Thyroid gland (tissue), 4 donors: Measurements from ENCODE around the gene TLR5. TPM values are rescaled to one million over a fixed set of nuclear protein-coding genes. Genes with fewer than 3 reads are reported as not detected.

Source experiments
- DNase-seq, 2 donors: peaks; one replicate each; pipeline ENCODE4 v3.0.0-alpha.2; 2019
- H3K27ac ChIP-seq, 3 donors: fragments of 200-600 bp; sonication (generic); 1 replicate in 2 of 3; 2 replicates in 1 of 3; pipeline ENCODE4 v1.5.1; 2016 to 2019; ENCODE audit warnings: mild to moderate bottlenecking in 1 of 3, moderate library complexity in 1 of 3
- H3K27me3 ChIP-seq: fragments of 200-600 bp; sonication (generic); one replicate; pipeline ENCODE4 v1.5.1; 2019
- H3K36me3 ChIP-seq, 2 donors: fragments of 200-600 bp; sonication (generic); one replicate each; pipeline ENCODE4 v1.5.1; 2016 to 2019
- H3K4me1 ChIP-seq, 2 donors: fragments of 200-600 bp; sonication (generic); one replicate each; pipeline ENCODE4 v1.5.1; 2017 to 2019
- H3K4me3 ChIP-seq, 3 donors: fragments of 200-600 bp; sonication (generic); replicated peaks in 1 of 3; 1 replicate in 2 of 3; 2 replicates in 1 of 3; pipeline ENCODE4 v1.5.1; 2016; ENCODE audit warnings: mild to moderate bottlenecking in 1 of 3
- H3K9me3 ChIP-seq: fragments of 200-600 bp; sonication (generic); one replicate; pipeline ENCODE4 v1.5.1; 2017
- CTCF ChIP-seq, 6 experiments: fragments of 200-600 bp in 3 of 6; fragments of 450-650 bp in 3 of 6; sonication (generic) in 3 of 6; IDR thresholded peaks; one replicate each; pipeline ENCODE4 v1.5.1; 2016 to 2019; ENCODE audit warnings: antibody characterized with exemption in 6 of 6, mild to moderate bottlenecking in 2 of 6, inconsistent platforms in 1 of 6, moderate library complexity in 1 of 6
- POLR2A ChIP-seq, 2 donors: fragments of 450-650 bp; IDR thresholded peaks; one replicate each; pipeline ENCODE4 v1.6.1; 2017; ENCODE audit warnings: antibody characterized with exemption in 2 of 2, mild to moderate bottlenecking in 2 of 2, moderate library complexity in 1 of 2
- whole genome bisulfite sequencing, 2 donors: methylation state at CpG; one replicate each; pipeline ENCODE4 v1.1.5; 2017; 5-methylcytosine and 5-hydroxymethylcytosine counted together
- intact Hi-C: fragments of 100-400 bp; cut with DNase I; formaldehyde crosslinking; loops from one replicate; pipeline ENCODE4 v1.15.1; 2023
- total RNA-seq, 4 donors: library from RNA; depleted of rRNA; stranded (reverse); fragments of >200 nt; gene quantifications; one replicate each; pipeline ENCODE4 v1.2.3, GENCODE V29; 2016

The TLR5 gene
- total RNA-seq, 4 donors from 2014 or later = 3.3 to 11.6 (median 6.7) TPM

DNA sequence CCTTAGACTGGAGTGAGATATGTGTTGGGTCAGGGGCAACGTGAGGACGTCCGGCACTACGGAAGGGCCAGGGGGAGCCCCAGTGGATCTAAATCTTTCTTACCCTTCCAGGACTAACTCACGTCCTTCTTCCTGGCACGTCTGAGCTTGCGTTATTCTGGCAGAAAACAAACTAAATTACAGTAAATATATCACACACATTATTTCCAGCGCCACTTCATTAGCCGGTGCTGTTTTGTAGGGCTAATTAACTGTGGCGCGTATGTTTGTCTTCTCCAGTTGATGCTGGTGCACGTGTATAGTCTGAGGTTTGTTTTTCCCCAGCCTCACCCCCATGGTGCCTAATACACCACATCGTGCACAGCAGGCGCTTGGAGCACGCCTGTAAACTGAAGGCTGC is 59.2 kb downstream of the TLR5 start:
- Histone ChIP-seq H3K36me3 (no peaks in the 10 kb centered on the region), H3K27ac (no peak overlapping the region), H3K27me3 (no peaks in the 10 kb centered on the region), H3K4me1 (peaks cover 0 to 15% of the 10 kb centered on the region in 2 donors), H3K4me3 (no peak overlapping the region), H3K9me3 (no peaks in the 10 kb centered on the region)
- WGBS, 2 donors = 93% methylated on average over 15 of the region's 15 CpGs
- intact Hi-C loops = loop anchor here (5.0 kb wide), 2 partner anchors 292 to 347 kb away; partner anchors contain the start of gene FAM177B
- TF ChIP-seq POLR2A (IDR thresholded peaks at IDR 0.05) (no peak), CTCF (IDR thresholded peaks at IDR 0.05) (no peak)
- no peak for DNase-seq

- Histone ChIP-seq H3K9me3 (no peaks in the 10 kb centered on the region), H3K4me1 (peaks cover 0 to 15% of the 10 kb centered on the region in 2 donors), H3K27me3 (no peaks in the 10 kb centered on the region), H3K4me3 (no peak overlapping the region), H3K36me3 (no peaks in the 10 kb centered on the region), H3K27ac (no peak overlapping the region)
- no peak for TF ChIP-seq CTCF (IDR thresholded peaks at IDR 0.05)
- intact Hi-C loops = loop anchor here (5.0 kb wide), 2 partner anchors 291 to 346 kb away; partner anchors contain the start of gene FAM177B
- no peak for DNase-seq
- WGBS, 2 donors = 87 to 91% methylated on average over 6 to 8 of the region's 8 CpGs
Measured at GRCh38 chr1:223082914-223083313, 60.1 kb downstream of the TLR5 start.

DNA sequence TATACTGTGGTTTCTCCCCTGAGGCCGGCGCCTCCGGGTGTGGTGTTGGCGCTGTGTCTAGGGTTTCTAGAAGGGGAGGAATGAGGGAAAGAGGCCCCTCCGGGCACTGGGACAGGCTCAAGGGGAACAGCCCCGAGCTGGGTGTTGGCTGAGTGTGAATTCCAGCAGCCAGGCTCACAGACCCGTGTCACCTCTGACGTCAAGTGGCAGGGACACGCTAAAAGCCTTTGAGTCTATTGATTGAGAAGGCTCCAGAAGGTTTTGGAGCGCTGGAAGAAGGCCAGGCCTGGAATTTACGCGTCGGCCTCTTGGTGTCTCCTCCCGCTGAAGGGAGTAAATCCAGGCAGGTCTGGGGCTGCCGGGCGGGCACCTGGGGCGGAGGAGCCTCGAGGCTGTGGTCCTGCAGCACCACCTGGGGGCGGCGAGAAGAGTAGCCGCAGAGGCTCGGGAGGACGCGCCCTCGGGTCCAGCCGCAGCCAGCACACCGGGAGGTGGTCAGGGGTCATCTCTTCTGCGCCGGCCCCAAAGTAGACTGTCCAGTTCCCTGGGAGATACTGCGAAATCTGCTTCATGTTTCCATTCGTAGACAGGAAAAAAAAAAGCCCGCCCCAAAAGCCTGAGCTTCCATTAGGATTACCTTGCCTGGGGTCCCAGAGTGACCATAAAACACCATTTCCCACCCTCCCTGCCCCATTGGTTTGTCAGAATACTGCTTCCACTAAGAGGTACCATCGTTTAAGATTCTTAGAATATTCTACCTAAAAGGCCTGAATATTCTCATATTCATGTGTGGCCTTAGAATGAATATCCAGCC is 61.7 kb downstream of the TLR5 start:
- Histone ChIP-seq H3K27ac (peak overlapping the region; percentile 54 to 86 (median 75)), H3K27me3 (no peaks in the 10 kb centered on the region), H3K9me3 (no peaks in the 10 kb centered on the region), H3K4me3 (peak overlapping the region in 1 of 3 donors; percentile 14), H3K4me1 (peaks cover 0 to 4% of the 10 kb centered on the region in 2 donors), H3K36me3 (no peaks in the 10 kb centered on the region)
- 3 to 4% methylated on average over 26 to 28 of the region's 33 CpGs for WGBS, 2 donors
- peak in 1 of 2 donors; percentile 77 for TF ChIP-seq POLR2A (IDR thresholded peaks at IDR 0.05)
- TF ChIP-seq CTCF (IDR thresholded peaks at IDR 0.05) = peak; percentile 84 to 99 (median 97)
- peak; percentile 97 to 98 for DNase-seq
- intact Hi-C loops = loop anchor here (5.0 kb wide), 2 partner anchors 289 to 344 kb away; partner anchors contain the start of gene FAM177B

DNA sequence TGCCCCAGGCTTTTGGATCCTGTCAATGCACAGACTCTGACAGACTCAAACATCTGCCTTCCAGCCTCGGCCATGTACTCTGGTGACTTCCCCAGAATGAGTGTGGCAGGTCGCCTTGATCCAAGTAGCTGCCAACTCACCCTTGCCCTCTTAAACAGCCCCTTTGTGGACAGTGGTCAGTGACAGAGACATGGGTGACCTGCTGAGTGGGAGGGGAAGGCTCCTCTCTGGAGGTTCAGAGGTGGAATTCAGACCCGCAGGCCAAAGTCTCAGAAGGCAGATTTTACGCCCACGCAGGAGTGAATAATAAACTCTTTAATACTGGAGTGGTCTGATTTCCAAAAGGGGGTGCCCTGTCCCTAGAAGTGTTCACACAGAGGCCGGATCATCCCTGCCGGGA is 63.5 kb downstream of the TLR5 start:
- Histone ChIP-seq H3K27me3 (no peaks in the 10 kb centered on the region), H3K9me3 (no peaks in the 10 kb centered on the region), H3K36me3 (no peaks in the 10 kb centered on the region), H3K4me1 (peaks cover 6 to 17% of the 10 kb centered on the region in 2 donors), H3K27ac (no peak overlapping the region), H3K4me3 (no peak overlapping the region)
- DNase-seq = no peak
- WGBS, 2 donors = 84 to 87% methylated on average over 6 to 7 of the region's 7 CpGs
- intact Hi-C loops = no loop called here
- TF ChIP-seq POLR2A (IDR thresholded peaks at IDR 0.05) (no peak), CTCF (IDR thresholded peaks at IDR 0.05) (no peak)

DNA sequence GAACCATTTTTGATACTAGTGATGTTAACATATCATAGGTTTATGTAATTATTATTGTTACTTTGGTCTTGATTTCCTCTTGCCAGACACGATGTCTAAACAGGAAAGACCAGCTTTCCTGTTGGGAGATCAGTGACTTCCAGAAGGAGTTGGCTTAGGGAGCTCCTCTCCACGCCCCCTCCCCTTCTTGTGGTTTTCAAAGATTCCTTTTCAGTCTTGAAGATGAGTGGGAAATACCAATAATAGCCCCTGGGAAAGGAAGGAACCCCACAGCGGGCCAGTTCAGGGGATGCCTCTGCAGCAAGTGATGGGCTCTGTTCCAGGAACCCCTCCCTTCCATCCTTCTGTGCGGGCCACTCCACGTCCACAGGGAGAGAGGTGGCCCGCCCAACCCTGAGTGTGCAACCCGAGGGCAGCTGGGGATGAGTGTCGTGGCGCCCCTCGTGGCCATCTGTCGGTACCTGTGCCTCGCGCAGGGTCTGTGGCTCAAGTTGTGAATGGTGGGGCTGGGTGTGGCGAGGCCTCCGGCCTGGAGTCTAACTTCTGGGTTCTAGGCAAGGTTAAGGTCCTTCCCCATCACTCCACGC is 65.7 kb downstream of the TLR5 start:
- WGBS, 2 donors = 74 to 78% methylated on average over 15 to 16 of the region's 16 CpGs
- intact Hi-C loops = no loop called here

More for the DNA sequence above, 65.7 kb downstream of the TLR5 start:
- Histone ChIP-seq H3K9me3 (no peaks in the 10 kb centered on the region), H3K36me3 (no peaks in the 10 kb centered on the region), H3K4me1 (peaks cover 6 to 20% of the 10 kb centered on the region in 2 donors), H3K27me3 (no peaks in the 10 kb centered on the region), H3K4me3 (no peak overlapping the region), H3K27ac (no peak overlapping the region)
- TF ChIP-seq POLR2A (IDR thresholded peaks at IDR 0.05) (no peak), CTCF (IDR thresholded peaks at IDR 0.05) (no peak)
- DNase-seq = no peak
